ENCODE data around the gene MRPL44.
"Not testable (repeated sequence)": the region's sequence is repeated elsewhere in the genome, so short reads cannot be mapped to it uniquely, and the experiment has no call there.

The MRPL44 gene

DNA sequence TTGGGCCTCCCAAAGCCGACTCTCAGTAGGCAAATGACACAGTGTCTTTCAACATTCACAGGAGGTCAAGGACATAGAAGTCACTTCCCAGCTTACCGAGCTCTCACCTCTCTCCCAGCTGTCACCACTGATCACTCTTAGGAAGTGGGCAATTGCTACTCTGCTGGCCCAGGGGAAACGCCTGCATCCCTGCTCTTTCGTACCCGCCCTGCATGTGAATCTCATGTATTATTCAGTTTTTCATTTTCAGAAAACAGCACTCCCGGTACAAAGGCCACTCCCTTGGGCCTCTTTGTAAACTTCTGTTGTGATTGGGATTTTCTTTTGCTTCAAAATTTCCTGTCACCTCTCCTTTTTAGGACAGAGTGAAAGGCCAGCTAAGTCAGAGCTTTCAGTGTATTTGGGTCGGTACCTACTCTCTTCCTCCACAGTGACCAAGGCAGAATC, 15.4 kb downstream of the MRPL44 start:
- DNase-seq: no peak

DNA sequence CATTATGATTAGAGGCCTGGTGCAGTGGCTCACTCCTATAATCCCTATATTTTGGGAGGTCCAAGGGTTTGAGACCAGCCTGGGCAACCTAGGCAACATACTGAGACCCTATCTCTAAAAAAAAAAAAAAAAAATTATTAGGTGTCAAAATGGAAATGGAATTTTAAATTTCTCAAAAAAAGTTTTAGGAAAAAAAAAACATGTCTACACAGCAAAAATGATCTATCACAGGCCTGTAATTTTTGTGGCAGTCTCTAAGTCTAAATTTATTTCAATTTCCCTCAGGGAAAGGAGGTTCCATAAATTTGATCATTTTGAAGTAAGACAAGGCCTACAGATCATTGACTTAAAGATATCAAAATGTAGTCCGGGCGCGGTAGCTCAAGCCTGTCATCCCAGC, 16.3 kb downstream of the MRPL44 start:
- no peak for DNase-seq

GRCh38 chr2:223976635-223977226, 19.5 kb downstream of the MRPL44 start:
- DNase-seq: no peak

DNA sequence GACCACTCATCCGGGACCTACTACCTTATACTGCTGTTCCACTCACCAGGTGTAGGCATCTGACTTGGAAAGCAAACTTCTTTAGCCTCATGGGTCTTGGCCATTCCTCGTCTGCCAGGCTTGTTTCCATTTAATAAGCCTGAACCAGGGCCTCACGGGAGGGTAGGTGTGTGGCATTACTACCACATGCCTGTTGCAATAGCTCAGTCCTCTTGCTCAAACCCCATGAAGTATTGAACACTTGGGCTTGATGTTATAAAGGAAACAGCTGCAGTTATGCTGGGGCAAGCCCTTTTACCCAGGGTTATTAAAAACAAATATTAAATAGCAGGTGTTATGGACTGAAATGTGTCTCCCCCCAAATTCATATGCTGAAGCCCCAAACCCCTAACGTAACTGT, 21.2 kb downstream of the MRPL44 start:
- DNase-seq: no peak

- no peak for DNase-seq
Observed at GRCh38 chr2:223979730-223980396, 22.6 kb downstream of the MRPL44 start.

DNA sequence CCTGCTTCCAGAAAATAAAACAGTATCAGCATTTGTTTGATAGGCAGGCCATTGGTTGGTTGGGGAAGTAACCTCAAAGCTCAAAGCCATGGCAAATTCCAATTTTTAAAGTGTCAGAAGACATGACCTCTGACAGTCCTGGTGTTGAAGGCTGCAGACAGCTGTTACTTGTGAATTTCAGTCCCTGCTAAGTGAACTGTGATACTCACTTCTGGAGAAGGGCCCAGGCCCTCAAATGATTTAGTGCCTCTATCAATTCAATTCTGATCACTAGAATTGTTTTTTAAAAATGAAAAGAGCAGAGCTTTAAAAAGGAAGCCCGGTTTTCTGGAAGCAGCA, 23.1 kb downstream of the MRPL44 start:
- no peak for DNase-seq

DNA sequence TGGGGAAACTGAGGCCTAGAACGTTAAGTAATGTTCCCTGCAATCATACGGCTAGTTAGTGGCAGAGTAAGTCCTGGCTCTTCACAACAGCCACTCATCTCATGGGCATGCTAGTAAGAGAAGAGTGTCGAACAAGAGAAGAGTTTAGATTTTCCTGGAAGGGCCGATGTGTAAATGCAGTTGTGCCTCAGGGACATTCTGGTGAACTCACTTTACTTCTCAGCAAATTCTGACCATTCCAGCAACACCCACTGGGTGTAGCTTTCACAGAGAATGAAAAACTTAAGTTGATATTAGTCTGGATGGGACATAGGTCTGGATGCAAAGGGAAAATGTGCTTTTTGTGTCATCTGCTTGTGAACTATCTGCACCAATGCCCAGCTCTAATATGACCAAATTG, 23.5 kb downstream of the MRPL44 start:
- DNase-seq: no peak

DNA sequence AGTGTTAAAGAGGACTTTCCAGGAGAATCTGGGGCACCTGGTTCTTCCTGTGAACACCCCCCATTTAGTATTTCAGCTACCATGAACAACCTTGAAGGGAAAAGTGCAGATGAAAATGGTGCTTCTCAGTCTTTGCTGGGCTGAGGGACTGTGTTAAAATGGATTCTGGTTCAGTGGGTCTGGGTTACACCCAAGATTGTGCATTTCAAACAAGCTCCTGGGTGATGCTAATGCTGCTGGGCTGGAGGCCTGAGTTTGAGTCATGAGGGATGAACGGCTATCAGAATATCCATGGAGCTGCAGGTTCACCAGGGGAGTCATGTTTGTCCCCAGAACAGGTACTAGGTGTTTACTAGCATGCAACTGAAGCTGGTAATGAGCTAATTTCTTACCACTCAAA, 24.0 kb downstream of the MRPL44 start:
- DNase-seq: no peak

GRCh38 chr2:223989206-223989855, 32.1 kb downstream of the MRPL44 start:
- no peak for DNase-seq

- no peak for DNase-seq
Observed at GRCh38 chr2:223989856-223990232, 32.6 kb downstream of the MRPL44 start.

GRCh38 chr2:223991611-223992010, 34.3 kb downstream of the MRPL44 start:
- DNase-seq: no peak

DNA sequence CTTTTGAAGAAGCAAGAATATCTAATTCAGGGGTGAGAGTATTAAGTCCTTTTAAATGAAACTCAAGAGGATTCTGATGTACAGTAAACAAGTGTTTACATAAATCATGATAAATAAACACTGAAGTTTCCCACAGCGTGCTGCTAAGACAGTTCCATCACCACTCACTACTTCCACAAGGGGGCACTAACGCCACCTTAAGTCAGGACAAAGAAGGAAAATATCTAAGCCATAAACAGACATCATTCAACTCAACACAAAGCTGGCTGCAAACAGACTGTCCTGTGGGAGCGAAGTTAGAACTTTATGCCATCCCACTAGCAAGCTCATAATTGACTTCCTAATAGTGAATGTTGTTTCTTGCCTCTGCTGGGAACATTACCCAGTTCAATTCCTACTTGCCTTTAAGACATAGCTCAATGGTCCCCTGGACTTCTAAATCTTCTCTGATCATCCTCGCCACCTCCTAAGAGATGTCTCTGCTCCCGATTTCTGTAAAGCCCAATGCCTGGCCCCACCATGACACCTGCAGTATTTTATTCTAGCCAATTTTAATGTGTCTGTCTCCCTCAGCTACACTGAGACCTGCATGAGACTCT, 36.5 kb downstream of the MRPL44 start:
- peak; percentile 79 for DNase-seq

GRCh38 chr2:223994562-223995162, 37.4 kb downstream of the MRPL44 start:
- no peak for DNase-seq

- DNase-seq: no peak
Observed at GRCh38 chr2:223995569-223995968, 38.3 kb downstream of the MRPL44 start.

DNA sequence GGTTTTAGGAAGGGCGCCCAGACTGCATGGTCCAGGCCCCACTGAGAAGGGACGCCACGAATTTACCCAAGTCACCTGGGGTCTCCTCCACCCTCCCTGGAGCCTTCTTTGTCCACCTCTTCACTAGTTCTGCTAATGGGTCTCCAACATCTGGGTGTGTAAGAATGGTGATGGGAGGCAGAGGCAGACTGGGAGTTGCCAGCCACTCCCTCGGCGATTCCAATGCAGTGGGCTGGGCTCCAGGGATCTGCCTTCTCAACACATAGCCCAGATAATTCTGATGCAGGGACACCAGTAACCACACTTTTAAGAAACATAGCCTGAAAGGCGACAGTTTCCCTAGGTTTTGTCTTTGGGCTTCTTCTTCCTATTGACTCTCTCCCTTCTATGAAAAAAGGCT, 39.1 kb downstream of the MRPL44 start:
- no peak for DNase-seq

- DNase-seq: no peak
Observed at GRCh38 chr2:223997938-223998337, 40.7 kb downstream of the MRPL44 start.

DNA sequence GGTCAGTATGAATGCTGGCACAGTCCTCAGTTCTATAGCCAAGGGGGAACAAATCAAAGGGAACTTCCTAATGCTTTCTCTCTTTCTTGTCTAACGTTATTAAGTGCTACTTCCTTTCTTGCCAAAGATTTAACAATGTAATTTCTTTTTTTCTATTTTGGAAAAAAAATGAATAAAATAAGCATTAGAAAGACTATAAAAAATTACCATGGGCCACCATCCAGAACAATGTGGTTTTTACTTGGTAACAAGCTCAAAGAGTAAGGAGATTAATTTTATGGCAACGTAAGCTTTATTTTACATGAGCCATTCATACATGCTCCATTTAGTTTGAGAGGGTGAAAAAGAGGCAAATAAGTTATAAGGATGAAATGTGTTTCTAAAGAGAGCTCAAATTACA, 41.7 kb downstream of the MRPL44 start:
- DNase-seq: no peak

DNA sequence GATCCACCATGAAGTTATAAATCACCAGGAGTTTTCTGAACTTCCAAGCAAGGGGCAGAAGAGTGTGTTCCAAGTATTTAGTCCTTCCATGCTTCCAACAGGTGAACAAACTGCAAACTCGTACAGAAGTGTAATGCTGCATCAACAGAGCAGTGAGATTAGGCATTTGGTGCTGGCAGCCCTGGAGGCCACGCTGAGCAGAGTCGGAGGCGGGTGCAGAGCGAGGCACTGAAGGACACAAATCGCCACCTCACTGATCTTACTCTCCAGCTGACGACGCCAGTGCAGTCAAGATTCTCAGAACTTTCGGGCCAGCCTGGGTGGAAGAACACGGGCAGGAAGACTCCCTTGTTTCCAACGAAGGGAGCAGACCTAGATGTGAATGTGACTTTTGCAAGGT, 42.6 kb downstream of the MRPL44 start:
- DNase-seq: no peak

- not testable (repeated sequence) for DNase-seq
Observed at GRCh38 chr2:224000662-224001061, 43.4 kb downstream of the MRPL44 start.

DNA sequence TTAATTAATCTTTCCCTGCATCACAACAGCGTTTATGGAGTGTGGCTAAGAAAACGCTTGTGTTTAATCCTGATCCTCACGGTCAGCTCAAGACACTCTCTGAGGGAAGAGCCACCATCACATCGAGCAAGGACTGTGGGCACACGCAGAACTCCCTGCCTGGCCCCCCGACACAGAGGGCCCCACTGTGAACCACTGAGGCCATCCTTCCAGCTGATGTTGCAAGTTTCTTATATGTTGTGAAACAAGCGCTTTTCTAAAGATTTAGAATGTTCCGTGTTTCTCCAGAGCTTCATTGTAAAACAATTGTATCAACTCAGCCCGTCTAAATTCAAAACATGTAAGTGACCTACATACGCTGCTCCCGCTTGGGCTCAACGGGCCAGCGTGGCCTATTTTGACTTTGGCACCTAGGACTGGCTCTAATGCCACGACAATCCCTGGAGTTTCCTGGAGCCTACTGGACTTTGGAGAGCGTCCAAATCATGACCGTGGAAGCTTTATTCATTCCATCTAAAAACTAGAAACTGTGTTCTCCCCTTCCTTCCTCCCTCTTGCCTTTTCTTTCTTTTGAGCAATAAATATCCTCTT, 46.9 kb downstream of the MRPL44 start:
- no peak for DNase-seq

- DNase-seq: no peak
Observed at GRCh38 chr2:224008702-224009261, 51.5 kb downstream of the MRPL44 start.

- DNase-seq: no peak
Observed at GRCh38 chr2:224009605-224010315, 52.5 kb downstream of the MRPL44 start.
